ENCODE measurements around the gene NDUFS4.
"Not testable (repeated sequence)": the region's sequence is repeated elsewhere in the genome, so short reads cannot be mapped to it uniquely, and the experiment has no call there.

Gene NDUFS4

GRCh38 chr5:53674121-53674520, 113.7 kb downstream of the NDUFS4 start:
- no peaks in the 10 kb centered on the region for H3K9me3 Mint-ChIP-seq

GRCh38 chr5:53677632-53678031, 117.2 kb downstream of the NDUFS4 start:
- no peak for TF ChIP-seq CTCF (IDR thresholded peaks at IDR 0.05; ENCODE audit: unreplicated experiment in 3 of 3)
- H3K27me3 Mint-ChIP-seq (ENCODE audit: low read depth), result no peaks in the 10 kb centered on the region
- peak overlapping the region in 1 of 3 experiments; percentile 9 for H3K27ac Mint-ChIP-seq
- H3K36me3 Mint-ChIP-seq (ENCODE audit: low read depth), result peaks cover 31% of the 10 kb centered on the region
- no peak overlapping the region for H3K4me3 Mint-ChIP-seq
- no peaks in the 10 kb centered on the region for H3K4me1 Mint-ChIP-seq
- peaks cover 2% of the 10 kb centered on the region for H3K9me3 Mint-ChIP-seq

More at GRCh38 chr5:53674121-53674520, 113.7 kb downstream of the NDUFS4 start:
- no peak overlapping the region for H3K4me3 Mint-ChIP-seq
- no peaks in the 10 kb centered on the region for H3K4me1 Mint-ChIP-seq
- peaks cover 19% of the 10 kb centered on the region for H3K36me3 Mint-ChIP-seq (ENCODE audit: low read depth)
- no peaks in the 10 kb centered on the region for H3K27me3 Mint-ChIP-seq (ENCODE audit: low read depth)
- TF ChIP-seq CTCF (IDR thresholded peaks at IDR 0.05; ENCODE audit: unreplicated experiment in 3 of 3), result no peak
- H3K27ac Mint-ChIP-seq, result no peak overlapping the region

DNA sequence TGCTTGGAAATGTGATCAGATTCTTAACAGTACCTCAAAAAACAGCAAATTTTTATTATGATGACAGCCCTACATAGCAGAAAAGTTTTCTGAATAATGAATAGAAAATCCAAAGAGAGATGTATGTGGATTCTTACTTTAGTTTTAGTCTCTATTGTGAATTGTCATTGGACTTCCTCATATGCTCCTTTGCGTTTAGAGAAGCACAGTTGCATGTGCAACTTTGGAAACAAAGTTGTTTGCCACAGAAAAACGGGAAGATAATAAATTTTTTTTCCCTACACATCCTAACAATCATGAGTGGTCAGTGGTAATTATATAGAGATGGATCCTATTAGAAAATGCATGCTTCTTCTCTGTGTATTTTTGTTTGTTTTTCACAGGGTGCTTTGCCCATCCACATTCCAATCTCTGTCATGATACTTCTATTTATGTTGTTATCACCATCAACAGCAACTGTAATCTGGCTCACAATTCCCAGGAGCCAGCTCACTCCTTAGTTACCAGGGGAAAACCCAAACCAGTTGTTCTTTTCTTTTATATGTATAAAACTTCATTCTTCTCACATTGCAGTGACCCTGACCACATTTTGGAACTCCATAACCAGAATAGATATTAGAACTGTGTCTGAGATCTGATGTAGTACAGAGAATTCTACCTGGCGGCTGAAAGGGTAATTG, 118.7 kb downstream of the NDUFS4 start:
- Mint-ChIP-seq H3K4me1 (no peaks in the 10 kb centered on the region), H3K4me3 (no peak overlapping the region), H3K9me3 (peaks cover 2% of the 10 kb centered on the region), H3K36me3 (ENCODE audit: low read depth) (peaks cover 43% of the 10 kb centered on the region), H3K27me3 (ENCODE audit: low read depth) (no peaks in the 10 kb centered on the region), H3K27ac (no peak overlapping the region)
- TF ChIP-seq CTCF (IDR thresholded peaks at IDR 0.05; ENCODE audit: unreplicated experiment in 3 of 3), result no peak

DNA sequence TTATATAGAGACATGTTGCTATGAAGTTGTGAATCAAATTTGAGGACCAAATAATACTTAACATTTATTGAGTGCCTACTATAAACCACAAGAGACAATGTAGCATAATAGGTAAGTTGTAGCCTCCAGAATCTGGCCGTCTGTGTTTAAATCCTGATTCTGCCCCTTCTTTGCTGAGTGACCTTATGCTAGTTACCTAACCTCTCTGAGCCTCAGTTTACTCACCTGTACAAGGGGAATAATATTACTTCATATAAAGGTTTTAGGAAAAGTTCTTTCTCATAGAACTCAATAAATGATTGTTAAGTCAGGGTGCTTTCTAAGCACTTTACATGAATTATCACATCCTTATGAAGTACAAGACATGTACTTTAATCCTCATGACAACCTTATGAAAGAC, 120.6 kb downstream of the NDUFS4 start:
- Mint-ChIP-seq H3K4me3 (no peak overlapping the region), H3K4me1 (no peaks in the 10 kb centered on the region), H3K27me3 (ENCODE audit: low read depth) (no peaks in the 10 kb centered on the region), H3K27ac (no peak overlapping the region), H3K9me3 (peaks cover 12% of the 10 kb centered on the region), H3K36me3 (ENCODE audit: low read depth) (peaks cover 55% of the 10 kb centered on the region)
- TF ChIP-seq CTCF (IDR thresholded peaks at IDR 0.05; ENCODE audit: unreplicated experiment in 3 of 3), result no peak

- Mint-ChIP-seq H3K4me1 (no peaks in the 10 kb centered on the region), H3K4me3 (no peak overlapping the region), H3K36me3 (ENCODE audit: low read depth) (peaks cover 64% of the 10 kb centered on the region), H3K9me3 (peaks cover 63% of the 10 kb centered on the region), H3K27ac (no peak overlapping the region), H3K27me3 (ENCODE audit: low read depth) (no peaks in the 10 kb centered on the region)
- TF ChIP-seq CTCF (IDR thresholded peaks at IDR 0.05; ENCODE audit: unreplicated experiment in 3 of 3), result no peak
Measured at GRCh38 chr5:53691014-53691413, 130.6 kb downstream of the NDUFS4 start.

DNA sequence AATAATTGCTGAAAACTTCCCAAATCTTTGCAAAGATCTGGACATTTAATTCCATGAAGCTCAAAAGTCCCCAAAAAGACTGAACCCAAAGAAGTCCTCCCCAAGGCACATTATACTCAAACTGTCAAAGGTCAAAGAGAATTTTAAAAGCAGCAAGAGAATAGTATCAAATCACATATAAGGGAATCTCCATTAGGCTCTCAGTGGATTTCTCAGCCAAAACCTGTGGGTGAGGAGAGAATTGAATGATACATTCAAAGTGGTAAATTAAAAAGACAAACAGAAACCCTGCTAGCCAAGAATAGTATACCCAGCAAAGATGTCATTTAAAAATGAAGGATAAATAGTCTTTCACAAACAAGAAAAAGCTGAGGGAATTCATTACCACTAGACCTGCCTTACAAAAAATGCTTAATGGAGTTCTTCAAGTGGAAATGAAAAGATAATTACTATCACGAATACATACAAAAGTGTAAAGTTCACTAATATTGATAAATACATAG, 134.1 kb downstream of the NDUFS4 start:
- Mint-ChIP-seq H3K4me3 (no peak overlapping the region), H3K27ac (no peak overlapping the region), H3K4me1 (no peaks in the 10 kb centered on the region), H3K27me3 (ENCODE audit: low read depth) (no peaks in the 10 kb centered on the region), H3K36me3 (ENCODE audit: low read depth) (peaks cover 34% of the 10 kb centered on the region), H3K9me3 (peaks cover 67% of the 10 kb centered on the region)
- TF ChIP-seq CTCF (IDR thresholded peaks at IDR 0.05; ENCODE audit: unreplicated experiment in 3 of 3), result no peak

- H3K27ac Mint-ChIP-seq; H3K4me1 Mint-ChIP-seq; H3K27me3 Mint-ChIP-seq (ENCODE audit: low read depth); H3K36me3 Mint-ChIP-seq (ENCODE audit: low read depth); H3K4me3 Mint-ChIP-seq: not testable (repeated sequence)
- peaks cover 55% of the 10 kb centered on the region for H3K9me3 Mint-ChIP-seq
Measured at GRCh38 chr5:53710405-53710804, 150.0 kb downstream of the NDUFS4 start.
